GM23338 (cell line): ENCODE results near the gene CGB3. TPM values are rescaled to one million over a fixed set of nuclear protein-coding genes. Genes with fewer than 3 reads are reported as not detected.

Experiments
- ATAC-seq: fragments of 200-7000 bp; cut with Tn5 transposase; 3 replicates; pipeline ENCODE4 v1.9.1; 2020
- DNase-seq: peaks from one replicate; pipeline ENCODE4 v3.0.0-alpha.2; 2015; ENCODE audit warnings: low spot score
- H2AFZ ChIP-seq: fragments of 200-600 bp; sonication (generic); 2 replicates; pipeline ENCODE4 v1.8.0; 2016; ENCODE audit warnings: antibody characterized with exemption, mild to moderate bottlenecking, moderate library complexity
- H3F3A ChIP-seq: fragments of 200-600 bp; sonication (generic); replicated peaks from 2 replicates; pipeline ENCODE4 v1.8.0; 2017; ENCODE audit warnings: antibody characterized with exemption, mixed run types, low read depth
- H3K27ac ChIP-seq: fragments of 200-600 bp; sonication (generic); 2 replicates; pipeline ENCODE4 v1.6.1; 2016; ENCODE audit warnings: low read depth
- H3K27me3 ChIP-seq: fragments of 200-600 bp; sonication (generic); 2 replicates; pipeline ENCODE4 v1.8.0; 2016; ENCODE audit warnings: mild to moderate bottlenecking, mixed run types, moderate library complexity; ENCODE audit not compliant: insufficient read depth
- H3K36me3 ChIP-seq: fragments of 200-600 bp; sonication (generic); 2 replicates; pipeline ENCODE4 v1.8.0; 2016; ENCODE audit warnings: mild to moderate bottlenecking; ENCODE audit not compliant: insufficient read depth
- H3K4me1 ChIP-seq: fragments of 200-600 bp; sonication (generic); 2 replicates; pipeline ENCODE4 v1.8.0; 2016; ENCODE audit warnings: mild to moderate bottlenecking, moderate library complexity; ENCODE audit not compliant: insufficient read depth
- H3K4me2 ChIP-seq: fragments of 200-600 bp; sonication (generic); 2 replicates; pipeline ENCODE4 v1.7.1; 2017; ENCODE audit warnings: mixed run types
- H3K4me3 ChIP-seq: fragments of 200-600 bp; sonication (generic); 2 replicates; pipeline ENCODE4 v1.6.1; 2016; ENCODE audit warnings: mixed run types
- H3K79me2 ChIP-seq: fragments of 200-600 bp; sonication (generic); replicated peaks from 2 replicates; pipeline ENCODE4 v1.8.0; 2017; ENCODE audit warnings: mild to moderate bottlenecking; ENCODE audit not compliant: insufficient read depth
- H3K9me2 ChIP-seq: fragments of 200-600 bp; sonication (generic); 2 replicates; pipeline ENCODE4 v1.8.0; 2017; ENCODE audit not compliant: insufficient read depth
- H4K20me1 ChIP-seq: fragments of 200-600 bp; sonication (generic); replicated peaks from 2 replicates; pipeline ENCODE4 v1.8.0; 2017; ENCODE audit warnings: mild to moderate bottlenecking; ENCODE audit not compliant: insufficient read depth
- H3K27ac Mint-ChIP-seq: 2 replicates; pipeline ENCODE4 v1.8.0; 2020; ENCODE audit warnings: inconsistent platforms, mild to moderate bottlenecking, moderate library complexity, mixed read lengths
- H3K27me3 Mint-ChIP-seq: 3 replicates; pipeline ENCODE4 v1.8.0; 2022; ENCODE audit warnings: low read depth, mild to moderate bottlenecking, moderate library complexity, mixed read lengths, inconsistent platforms; ENCODE audit not compliant: insufficient read depth, poor library complexity
- H3K36me3 Mint-ChIP-seq: 3 replicates; pipeline ENCODE4 v1.8.0; 2021; ENCODE audit warnings: low read depth, mild to moderate bottlenecking, inconsistent platforms, moderate library complexity, mixed read lengths
- H3K4me1 Mint-ChIP-seq: 3 replicates; pipeline ENCODE4 v1.8.0; 2020; ENCODE audit warnings: mild to moderate bottlenecking, inconsistent platforms, mixed read lengths
- H3K4me3 Mint-ChIP-seq: 3 replicates; pipeline ENCODE4 v1.8.0; 2021; ENCODE audit warnings: moderate library complexity, mild to moderate bottlenecking, inconsistent platforms, mixed read lengths
- H3K9me3 Mint-ChIP-seq: 3 replicates; pipeline ENCODE4 v1.8.0; 2020; ENCODE audit warnings: moderate library complexity, mild to moderate bottlenecking, inconsistent platforms, mixed read lengths
- CREB1 ChIP-seq: fragments of 250-450 bp; sonication (Bioruptor Pico); IDR thresholded peaks from 2 replicates; pipeline ENCODE4 v1.5.0; 2020; ENCODE audit warnings: low read depth, mild to moderate bottlenecking, moderate library complexity
- CTCF ChIP-seq, 2 experiments: fragments of 200-600 bp in 1 of 2; sonication (generic) in 1 of 2; conservative IDR thresholded peaks; 2 replicates each; pipeline versions ENCODE4 v1.5.1 to v1.6.1; 2016 to 2017; ENCODE audit warnings: antibody characterized with exemption in 2 of 2, low read depth in 2 of 2, mild to moderate bottlenecking in 2 of 2, moderate library complexity in 1 of 2
- ETS1 ChIP-seq: IDR thresholded peaks from 2 replicates; pipeline ENCODE4 v1.6.1; 2016; ENCODE audit warnings: antibody characterized with exemption
- EZH2 ChIP-seq: fragments of 200-600 bp; sonication (generic); IDR thresholded peaks from one replicate; pipeline ENCODE4 v1.8.0; 2017; ENCODE audit warnings: antibody characterized with exemption, mild to moderate bottlenecking, low read depth; ENCODE audit not compliant: unreplicated experiment
- EZH2phosphoT487 ChIP-seq: fragments of 200-600 bp; sonication (generic); IDR thresholded peaks from one replicate; pipeline ENCODE4 v1.8.1; 2018; ENCODE audit warnings: antibody characterized with exemption; ENCODE audit not compliant: unreplicated experiment
- JUNB ChIP-seq: IDR thresholded peaks from one replicate; pipeline ENCODE4 v1.6.1; 2016; ENCODE audit warnings: antibody characterized with exemption; ENCODE audit not compliant: unreplicated experiment
- NANOG ChIP-seq: IDR thresholded peaks from 2 replicates; pipeline ENCODE4 v1.6.1; 2016; ENCODE audit warnings: antibody characterized with exemption, borderline replicate concordance
- POLR2AphosphoS5 ChIP-seq: IDR thresholded peaks from 2 replicates; pipeline ENCODE4 v1.6.1; 2016; ENCODE audit warnings: antibody characterized with exemption, low read depth
- REST ChIP-seq: IDR thresholded peaks from one replicate; pipeline ENCODE4 v1.6.1; 2018; ENCODE audit warnings: antibody characterized with exemption; ENCODE audit not compliant: unreplicated experiment
- STAT1 ChIP-seq: IDR thresholded peaks from one replicate; pipeline ENCODE4 v1.6.1; 2016; ENCODE audit warnings: antibody characterized with exemption; ENCODE audit not compliant: unreplicated experiment
- ZNF114 ChIP-seq: fragments of 250-450 bp; sonication (Bioruptor Pico); IDR thresholded peaks from 2 replicates; pipeline ENCODE4 v1.5.0; 2020; ENCODE audit warnings: mild to moderate bottlenecking, moderate library complexity
- ZNF331 ChIP-seq: fragments of 250-450 bp; sonication (Bioruptor Pico); IDR thresholded peaks from 2 replicates; pipeline ENCODE4 v1.5.0; 2020; ENCODE audit warnings: low read depth, mild to moderate bottlenecking, moderate library complexity
- ZNF462 ChIP-seq: fragments of 250-450 bp; sonication (Bioruptor Pico); IDR thresholded peaks from 2 replicates; pipeline ENCODE4 v1.5.0; 2020; ENCODE audit warnings: mild to moderate bottlenecking, moderate library complexity
- polyA plus RNA-seq: library from polyadenylated mRNA; unstranded; fragments of >200 nt; fragmentation: Nextera tagmentation; extraction: Ambion mirVana; gene quantifications from 2 replicates; pipeline ENCODE4 v1.2.1, GENCODE V29; 2016
- total RNA-seq: library from RNA; depleted of rRNA; stranded (reverse); fragments of >200 nt; shearing (Covaris generic); gene quantifications from 2 replicates; pipeline ENCODE4 v1.2.3, GENCODE V29; 2014

The CGB3 gene
- total and polyA plus RNA-seq, 2 experiments from 2014 or later: not detected

- H3K27ac Mint-ChIP-seq: no peak overlapping the region
- TF ChIP-seq EZH2phosphoT487: no peak
- TF ChIP-seq REST: no peak
- TF ChIP-seq ETS1: no peak
- TF ChIP-seq POLR2AphosphoS5: no peak
- no peak for TF ChIP-seq ZNF462
- TF ChIP-seq JUNB: no peak
- no peak for TF ChIP-seq CREB1 (CRISPR knock-in tag)
- no peak for TF ChIP-seq CTCF (conservative IDR thresholded peaks at IDR 0.05; ENCODE audit: low read depth in 2 of 2)
- TF ChIP-seq ZNF114 (CRISPR knock-in tag): no peak
- TF ChIP-seq STAT1: no peak
- no peak for TF ChIP-seq NANOG
- TF ChIP-seq EZH2: no peak
- no peak for TF ChIP-seq ZNF331 (CRISPR knock-in tag)
These were observed 17.2 kb downstream of the CGB3 start for GRCh38 chr19:49006905-49007304.

More at GRCh38 chr19:49006905-49007304, 17.2 kb downstream of the CGB3 start:
- Histone ChIP-seq H3K36me3 (peaks cover 27% of the 10 kb centered on the region), H3K27me3 (no peaks in the 10 kb centered on the region), H3K9me2 (no peaks in the 10 kb centered on the region), H2AFZ (no peak overlapping the region), H3K4me3 (no peak overlapping the region), H3K27ac (no peak overlapping the region), H3F3A (no peaks in the 10 kb centered on the region), H3K79me2 (no peaks in the 10 kb centered on the region), H4K20me1 (no peaks in the 10 kb centered on the region; the same call in 1 of the 2 replicates), H3K4me2 (no peak overlapping the region), H3K4me1 (no peaks in the 10 kb centered on the region)
- no peaks in the 10 kb centered on the region; the same call in 2 of the 3 replicates for H3K9me3 Mint-ChIP-seq
- H3K4me3 Mint-ChIP-seq: no peak overlapping the region
- no peaks in the 10 kb centered on the region for H3K4me1 Mint-ChIP-seq
- ATAC-seq: no peak
- H3K27me3 Mint-ChIP-seq: no peaks in the 10 kb centered on the region
- no peak for DNase-seq
- peaks cover 77% of the 10 kb centered on the region for H3K36me3 Mint-ChIP-seq
